ENCODE measurements around the gene SLC12A7. TPM values are rescaled to one million over a fixed set of nuclear protein-coding genes. Genes with fewer than 3 reads are reported as not detected.

The SLC12A7 gene
- total and polyA plus RNA-seq, 9 donors: 5.9 to 33.9 (median 23.0) TPM

DNA sequence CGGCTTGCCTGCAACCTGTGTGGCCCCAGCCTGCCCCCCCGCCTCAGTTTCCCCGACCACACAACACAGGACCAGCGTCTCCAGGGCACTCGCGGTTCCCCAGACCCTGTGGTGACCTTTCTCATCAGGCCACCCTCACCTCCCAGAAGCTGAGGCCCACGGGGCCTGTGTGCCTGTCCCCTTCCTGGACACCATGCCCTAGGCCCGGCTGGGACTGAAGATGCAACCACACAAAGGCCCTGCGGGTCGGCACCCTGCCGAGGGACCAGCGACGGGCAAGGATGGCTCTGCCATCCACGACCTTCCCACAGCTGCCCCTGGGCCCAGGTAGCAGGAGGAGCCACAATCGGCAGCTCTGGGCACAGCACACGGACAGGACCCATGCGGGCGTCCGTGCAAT lies 34.8 kb downstream of the SLC12A7 start:
- intact Hi-C loops (cut with DNase I): no loop called here
- H3K9me3 ChIP-seq: no peaks in the 10 kb centered on the region
- 89 to 91% (median 89%) methylated on average over 17 to 19 of the region's 19 CpGs for whole genome bisulfite sequencing, 3 donors
- no peaks in the 10 kb centered on the region for H3K4me1 ChIP-seq (ENCODE audit: insufficient read depth)
- no peak overlapping the region for H3K27ac ChIP-seq
- no peak overlapping the region for H3K4me3 ChIP-seq
- no peak for DNase-seq
- TF ChIP-seq EP300 (IDR thresholded peaks at IDR 0.05): no peak
- TF ChIP-seq, protein P1, sequence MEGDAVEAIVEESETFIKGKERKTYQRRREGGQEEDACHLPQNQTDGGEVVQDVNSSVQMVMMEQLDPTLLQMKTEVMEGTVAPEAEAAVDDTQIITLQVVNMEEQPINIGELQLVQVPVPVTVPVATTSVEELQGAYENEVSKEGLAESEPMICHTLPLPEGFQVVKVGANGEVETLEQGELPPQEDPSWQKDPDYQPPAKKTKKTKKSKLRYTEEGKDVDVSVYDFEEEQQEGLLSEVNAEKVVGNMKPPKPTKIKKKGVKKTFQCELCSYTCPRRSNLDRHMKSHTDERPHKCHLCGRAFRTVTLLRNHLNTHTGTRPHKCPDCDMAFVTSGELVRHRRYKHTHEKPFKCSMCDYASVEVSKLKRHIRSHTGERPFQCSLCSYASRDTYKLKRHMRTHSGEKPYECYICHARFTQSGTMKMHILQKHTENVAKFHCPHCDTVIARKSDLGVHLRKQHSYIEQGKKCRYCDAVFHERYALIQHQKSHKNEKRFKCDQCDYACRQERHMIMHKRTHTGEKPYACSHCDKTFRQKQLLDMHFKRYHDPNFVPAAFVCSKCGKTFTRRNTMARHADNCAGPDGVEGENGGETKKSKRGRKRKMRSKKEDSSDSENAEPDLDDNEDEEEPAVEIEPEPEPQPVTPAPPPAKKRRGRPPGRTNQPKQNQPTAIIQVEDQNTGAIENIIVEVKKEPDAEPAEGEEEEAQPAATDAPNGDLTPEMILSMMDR (IDR thresholded peaks at IDR 0.05): no peak
- TF ChIP-seq POLR2A (IDR thresholded peaks at IDR 0.05): no peak
- H3K27me3 ChIP-seq: no peaks in the 10 kb centered on the region
- H3K36me3 ChIP-seq: no peaks in the 10 kb centered on the region

DNA sequence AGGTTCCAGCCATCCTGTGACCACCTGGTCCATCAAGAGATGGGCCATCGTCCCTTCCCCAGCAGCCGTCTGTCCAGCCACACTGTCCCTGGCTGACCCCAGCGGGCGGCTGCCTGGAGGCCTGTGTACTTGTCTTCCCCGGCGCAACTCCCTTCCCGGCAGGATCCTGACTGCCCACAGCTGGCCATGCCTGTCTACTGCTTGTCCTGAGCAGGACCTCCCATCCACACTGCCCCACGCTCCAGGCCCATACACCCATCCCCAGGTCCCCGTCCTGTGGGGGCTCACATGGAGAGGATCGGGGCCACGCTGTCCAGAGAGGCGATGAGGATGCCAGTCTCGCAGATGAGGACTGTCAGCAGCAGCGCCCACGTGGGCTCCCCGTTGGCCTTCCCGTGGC lies 35.5 kb downstream of the SLC12A7 start:
- DNase-seq: no peak
- no peaks in the 10 kb centered on the region for H3K27me3 ChIP-seq
- no peaks in the 10 kb centered on the region for H3K4me1 ChIP-seq (ENCODE audit: insufficient read depth)
- WGBS, 3 donors: 89 to 92% (median 92%) methylated on average over 17 of the region's 17 CpGs
- no peak overlapping the region for H3K4me3 ChIP-seq
- H3K9me3 ChIP-seq: no peaks in the 10 kb centered on the region
- H3K27ac ChIP-seq: no peak overlapping the region
- TF ChIP-seq, protein P1 (IDR thresholded peaks at IDR 0.05): no peak
- intact Hi-C loops (cut with DNase I): no loop called here
- no peaks in the 10 kb centered on the region for H3K36me3 ChIP-seq

DNA sequence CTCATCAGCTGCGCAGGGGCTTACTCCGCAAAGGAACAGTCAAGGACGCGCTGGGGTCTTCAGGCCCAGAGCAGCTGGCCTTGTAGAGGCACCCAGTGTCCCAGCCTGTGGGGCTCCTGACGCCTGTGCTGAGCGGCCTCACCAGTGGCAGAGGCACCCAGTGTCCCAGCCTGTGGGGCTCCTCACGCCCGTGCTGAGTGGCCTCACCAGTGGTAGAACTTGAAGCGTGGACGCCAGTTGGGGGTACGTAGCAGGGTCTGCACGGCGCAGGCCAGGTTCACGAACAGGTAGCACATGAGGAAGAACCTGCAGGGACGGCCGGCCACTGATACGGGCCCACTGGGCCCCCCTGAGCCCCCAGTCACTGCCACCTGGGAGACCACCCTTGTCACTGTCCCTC lies 35.9 kb downstream of the SLC12A7 start:
- intact Hi-C loops (cut with DNase I): no loop called here
- TF ChIP-seq, protein P1 (IDR thresholded peaks at IDR 0.05): no peak
- no peak for TF ChIP-seq POLR2A (IDR thresholded peaks at IDR 0.05)
- no peak for TF ChIP-seq EP300 (IDR thresholded peaks at IDR 0.05)
- Histone ChIP-seq H3K27ac (no peak overlapping the region), H3K9me3 (no peaks in the 10 kb centered on the region), H3K36me3 (no peaks in the 10 kb centered on the region), H3K4me3 (no peak overlapping the region), H3K27me3 (no peaks in the 10 kb centered on the region), H3K4me1 (ENCODE audit: insufficient read depth) (no peaks in the 10 kb centered on the region)
- WGBS, 3 donors: 95% methylated on average over 13 to 17 of the region's 17 CpGs
- DNase-seq: no peak

DNA sequence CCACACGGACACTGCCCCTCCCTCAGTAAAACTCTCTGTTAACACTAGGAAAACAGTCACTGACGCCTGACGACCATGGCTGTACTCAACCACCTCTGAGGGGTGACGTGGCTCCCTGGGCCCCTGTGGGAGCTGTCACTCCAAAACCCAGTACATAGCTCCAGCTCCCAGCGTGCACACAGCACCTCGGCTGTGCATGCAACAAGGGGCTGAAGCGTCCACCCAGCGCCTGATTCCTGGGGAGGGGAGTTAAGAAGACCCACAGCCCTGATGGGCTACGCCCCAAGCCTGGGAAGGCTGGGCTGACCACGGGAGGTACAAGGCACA lies 36.3 kb downstream of the SLC12A7 start:
- TF ChIP-seq, protein P1 (IDR thresholded peaks at IDR 0.05): no peak
- TF ChIP-seq POLR2A (IDR thresholded peaks at IDR 0.05) (no peak), EP300 (IDR thresholded peaks at IDR 0.05) (no peak)
- no peak for DNase-seq
- WGBS, 3 donors: 84 to 87% (median 86%) methylated on average over 10 of the region's 10 CpGs
- Histone ChIP-seq H3K27ac (no peak overlapping the region), H3K4me1 (ENCODE audit: insufficient read depth) (no peaks in the 10 kb centered on the region), H3K9me3 (no peaks in the 10 kb centered on the region), H3K27me3 (no peaks in the 10 kb centered on the region), H3K4me3 (no peak overlapping the region), H3K36me3 (no peaks in the 10 kb centered on the region)
- intact Hi-C loops (cut with DNase I): no loop called here

Data from ovary (tissue), 9 donors.